ENCODE data around the gene SLC39A11.

DNA sequence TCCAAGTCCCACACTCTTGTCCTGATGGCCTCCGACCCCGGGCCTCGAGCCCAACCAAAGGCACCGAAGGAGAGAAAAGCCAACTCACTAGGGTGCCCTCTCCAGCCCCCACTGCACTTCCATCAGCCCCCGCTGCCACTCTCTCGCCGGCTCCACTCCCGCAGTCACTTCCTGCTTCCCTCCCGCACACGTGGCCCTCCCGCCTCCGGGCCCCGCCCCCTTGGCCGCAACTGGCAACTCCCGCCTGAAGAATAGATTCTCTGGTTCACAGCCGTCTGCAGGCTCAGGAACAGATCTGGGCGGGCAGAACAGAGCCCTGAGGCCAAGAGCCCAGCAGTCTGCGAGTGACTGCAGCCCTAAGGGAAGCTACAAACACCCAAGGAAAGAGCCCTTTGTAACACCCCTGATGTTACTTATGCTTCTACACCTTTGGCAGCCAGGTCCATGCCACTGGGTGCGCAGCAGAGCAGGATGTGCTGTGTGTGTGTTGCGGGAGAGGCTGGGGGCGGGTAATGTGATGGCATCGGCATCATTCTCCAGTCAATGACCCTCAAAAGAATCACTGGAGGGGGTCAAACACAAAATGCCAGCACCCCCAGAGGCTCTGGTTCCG is at the start of gene SLC39A11:
- TF ChIP-seq, protein P1, sequence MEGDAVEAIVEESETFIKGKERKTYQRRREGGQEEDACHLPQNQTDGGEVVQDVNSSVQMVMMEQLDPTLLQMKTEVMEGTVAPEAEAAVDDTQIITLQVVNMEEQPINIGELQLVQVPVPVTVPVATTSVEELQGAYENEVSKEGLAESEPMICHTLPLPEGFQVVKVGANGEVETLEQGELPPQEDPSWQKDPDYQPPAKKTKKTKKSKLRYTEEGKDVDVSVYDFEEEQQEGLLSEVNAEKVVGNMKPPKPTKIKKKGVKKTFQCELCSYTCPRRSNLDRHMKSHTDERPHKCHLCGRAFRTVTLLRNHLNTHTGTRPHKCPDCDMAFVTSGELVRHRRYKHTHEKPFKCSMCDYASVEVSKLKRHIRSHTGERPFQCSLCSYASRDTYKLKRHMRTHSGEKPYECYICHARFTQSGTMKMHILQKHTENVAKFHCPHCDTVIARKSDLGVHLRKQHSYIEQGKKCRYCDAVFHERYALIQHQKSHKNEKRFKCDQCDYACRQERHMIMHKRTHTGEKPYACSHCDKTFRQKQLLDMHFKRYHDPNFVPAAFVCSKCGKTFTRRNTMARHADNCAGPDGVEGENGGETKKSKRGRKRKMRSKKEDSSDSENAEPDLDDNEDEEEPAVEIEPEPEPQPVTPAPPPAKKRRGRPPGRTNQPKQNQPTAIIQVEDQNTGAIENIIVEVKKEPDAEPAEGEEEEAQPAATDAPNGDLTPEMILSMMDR (IDR thresholded peaks at IDR 0.05) = peak in 1 of 6 experiments; percentile 32
- peak in 2 of 4 donors; percentile 41 to 59 for TF ChIP-seq POLR2A (IDR thresholded peaks at IDR 0.05)

Data from esophagus squamous epithelium (tissue), 4 donors.